Lower leg skin (tissue), 4 donors: ENCODE measurements around the gene KRT6A. TPM values are rescaled to one million over a fixed set of nuclear protein-coding genes. Genes with fewer than 3 reads are reported as not detected.

Source experiments
- DNase-seq, 2 donors: peaks; one replicate each; pipeline ENCODE4 v3.0.0-alpha.2; 2019; ENCODE audit warnings: low spot score in 2 of 2
- H3K4me3 ChIP-seq: fragments of 200-600 bp; sonication (generic); 2 replicates; pipeline ENCODE4 v1.5.1; 2017; ENCODE audit warnings: mild to moderate bottlenecking, low read depth; ENCODE audit not compliant: poor library complexity, severe bottlenecking
- CTCF ChIP-seq, 3 donors: fragments of 450-650 bp; IDR thresholded peaks; one replicate each; pipeline ENCODE4 v1.5.1; 2016; ENCODE audit warnings: antibody characterized with exemption in 3 of 3, mild to moderate bottlenecking in 3 of 3, moderate library complexity in 2 of 3
- POLR2A ChIP-seq, 2 donors: fragments of 450-650 bp; IDR thresholded peaks; one replicate each; pipeline ENCODE4 v1.6.1; 2016 to 2017; ENCODE audit warnings: antibody characterized with exemption in 2 of 2, mild to moderate bottlenecking in 1 of 2, moderate library complexity in 1 of 2
- WGBS, 2 donors: methylation state at CpG; one replicate each; pipeline ENCODE4 v1.1.5; 2018; 5-methylcytosine and 5-hydroxymethylcytosine counted together
- intact Hi-C: fragments of 100-400 bp; cut with DNase I; formaldehyde crosslinking; loops from one replicate; pipeline ENCODE4 v1.15.0; 2023; ENCODE audit warnings: low total_unique reads
- total RNA-seq, 4 donors: library from RNA; depleted of rRNA; stranded (reverse); fragments of >200 nt; gene quantifications; one replicate each; pipeline ENCODE4 v1.1.0, GENCODE V29; 2016

KRT6A gene
- total RNA-seq, 4 donors from 2014 or later: 75.3 to 617 (median 182) TPM

GRCh38 chr12:52524898-52525591, 32.0 kb upstream of the KRT6A start:
- TF ChIP-seq CTCF (IDR thresholded peaks at IDR 0.05) (no peak), POLR2A (IDR thresholded peaks at IDR 0.05) (no peak)

GRCh38 chr12:52524241-52524897, 31.3 kb upstream of the KRT6A start:
- 34 to 52% methylated on average over 6 of the region's 6 CpGs for WGBS, 2 donors
- H3K4me3 ChIP-seq: no peak overlapping the region
- TF ChIP-seq CTCF (IDR thresholded peaks at IDR 0.05) (no peak), POLR2A (IDR thresholded peaks at IDR 0.05) (no peak)
- intact Hi-C loops: no loop called here
- peak; percentile 31 to 78 for DNase-seq

More at GRCh38 chr12:52524898-52525591, 32.0 kb upstream of the KRT6A start:
- 54 to 57% methylated on average over 5 of the region's 5 CpGs for WGBS, 2 donors
- peak; percentile 14 to 59 for DNase-seq
- intact Hi-C loops: no loop called here
- H3K4me3 ChIP-seq: no peak overlapping the region

GRCh38 chr12:52523824-52524223, 30.8 kb upstream of the KRT6A start:
- intact Hi-C loops: no loop called here
- no peak overlapping the region for H3K4me3 ChIP-seq
- no peak for TF ChIP-seq POLR2A (IDR thresholded peaks at IDR 0.05)
- TF ChIP-seq CTCF (IDR thresholded peaks at IDR 0.05): no peak
- 45 to 50% methylated on average over 4 of the region's 4 CpGs for WGBS, 2 donors
- DNase-seq: peak; percentile 33 to 85

- WGBS, 2 donors: 16 to 41% methylated on average over 7 to 10 of the region's 10 CpGs
- DNase-seq: peak; percentile 76 to 87
- no peak for TF ChIP-seq POLR2A (IDR thresholded peaks at IDR 0.05)
- TF ChIP-seq CTCF (IDR thresholded peaks at IDR 0.05): no peak
- no peak overlapping the region for H3K4me3 ChIP-seq
- intact Hi-C loops: no loop called here
Measured at GRCh38 chr12:52522346-52523011, 29.4 kb upstream of the KRT6A start.

- no peak overlapping the region for H3K4me3 ChIP-seq
- TF ChIP-seq CTCF (IDR thresholded peaks at IDR 0.05): no peak
- no peak for TF ChIP-seq POLR2A (IDR thresholded peaks at IDR 0.05)
- intact Hi-C loops: no loop called here
- DNase-seq: peak; percentile 30 to 83
- WGBS, 2 donors: 45 to 71% methylated on average over 9 to 10 of the region's 10 CpGs
Measured at GRCh38 chr12:52521568-52522266, 28.7 kb upstream of the KRT6A start.
